Myocyte (in vitro differentiated cells): ENCODE results near the gene GTF2IRD2. TPM values are rescaled to one million over a fixed set of nuclear protein-coding genes. Genes with fewer than 3 reads are reported as not detected.
"Not testable (repeated sequence)": the region's sequence is repeated elsewhere in the genome, so short reads cannot be mapped to it uniquely, and the experiment has no call there.

Experiments used
- DNase-seq: peaks from one replicate; pipeline ENCODE4 v3.0.0-alpha.2; 2012; ENCODE audit warnings: low read depth
- polyA plus RNA-seq: library from polyadenylated mRNA; unstranded; fragments of >200 nt; gene quantifications from one replicate; pipeline ENCODE4 v1.2.1, GENCODE V29; 2012; ENCODE audit warnings: missing spikeins
- total RNA-seq: library from RNA; depleted of rRNA; stranded (reverse); fragments of >200 nt; gene quantifications from 2 replicates; pipeline ENCODE4 v1.2.3, GENCODE V29; 2014

Gene GTF2IRD2
- total RNA-seq, result 10.1 and 14.2 TPM in 2 replicates
- polyA plus RNA-seq, result 9.6 TPM

DNA sequence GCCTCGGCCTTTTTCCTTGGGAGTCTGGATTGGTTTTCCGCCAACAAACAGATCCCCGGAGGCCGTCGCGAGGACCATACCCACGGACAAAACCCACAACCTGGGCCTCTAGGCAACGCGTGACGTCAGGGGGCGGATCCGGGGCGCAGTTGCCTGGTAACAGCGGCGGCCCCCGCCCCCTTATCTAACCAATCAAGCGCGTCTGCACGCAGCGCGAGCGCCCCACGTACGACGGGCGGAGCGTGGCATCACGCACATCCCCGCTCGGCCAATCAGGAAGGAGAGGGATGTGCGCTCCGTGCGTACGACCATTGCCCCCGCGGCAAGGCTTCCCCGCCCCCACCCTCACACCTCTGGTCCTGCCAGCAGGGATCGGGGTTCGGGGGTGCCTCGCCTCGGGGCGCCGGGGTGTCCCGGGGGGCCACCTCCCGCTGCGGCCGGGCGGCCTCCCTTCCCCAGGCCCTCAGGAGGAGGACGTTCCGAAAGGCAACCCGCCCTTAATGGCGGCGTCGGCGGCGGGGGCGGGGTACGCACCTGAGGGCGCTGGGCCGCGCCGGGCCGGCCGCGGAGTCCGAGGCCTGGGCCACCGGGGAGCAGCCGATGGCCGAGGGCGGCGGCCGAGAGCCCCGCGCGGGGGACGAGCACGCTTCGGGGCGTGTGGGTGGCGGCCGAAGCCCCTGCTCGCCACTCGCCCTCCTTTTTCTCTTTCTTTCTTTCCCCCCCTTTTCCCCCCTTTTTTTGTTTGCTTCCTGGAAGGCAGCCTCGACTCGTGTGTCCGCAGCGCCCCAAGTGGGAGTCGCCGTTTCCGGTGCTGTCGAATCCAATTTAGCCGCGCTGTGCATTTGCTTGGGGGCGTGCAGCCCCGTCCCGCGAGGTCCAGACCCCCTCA lies at the start of gene GTF2IRD2:
Gene GTF2IRD2, minus strand, starts transcription at position 773 of the 889 bp plus-strand sequence. CDS start 15,227 bp downstream, outside the sequence.
- not testable (repeated sequence) for DNase-seq

DNA sequence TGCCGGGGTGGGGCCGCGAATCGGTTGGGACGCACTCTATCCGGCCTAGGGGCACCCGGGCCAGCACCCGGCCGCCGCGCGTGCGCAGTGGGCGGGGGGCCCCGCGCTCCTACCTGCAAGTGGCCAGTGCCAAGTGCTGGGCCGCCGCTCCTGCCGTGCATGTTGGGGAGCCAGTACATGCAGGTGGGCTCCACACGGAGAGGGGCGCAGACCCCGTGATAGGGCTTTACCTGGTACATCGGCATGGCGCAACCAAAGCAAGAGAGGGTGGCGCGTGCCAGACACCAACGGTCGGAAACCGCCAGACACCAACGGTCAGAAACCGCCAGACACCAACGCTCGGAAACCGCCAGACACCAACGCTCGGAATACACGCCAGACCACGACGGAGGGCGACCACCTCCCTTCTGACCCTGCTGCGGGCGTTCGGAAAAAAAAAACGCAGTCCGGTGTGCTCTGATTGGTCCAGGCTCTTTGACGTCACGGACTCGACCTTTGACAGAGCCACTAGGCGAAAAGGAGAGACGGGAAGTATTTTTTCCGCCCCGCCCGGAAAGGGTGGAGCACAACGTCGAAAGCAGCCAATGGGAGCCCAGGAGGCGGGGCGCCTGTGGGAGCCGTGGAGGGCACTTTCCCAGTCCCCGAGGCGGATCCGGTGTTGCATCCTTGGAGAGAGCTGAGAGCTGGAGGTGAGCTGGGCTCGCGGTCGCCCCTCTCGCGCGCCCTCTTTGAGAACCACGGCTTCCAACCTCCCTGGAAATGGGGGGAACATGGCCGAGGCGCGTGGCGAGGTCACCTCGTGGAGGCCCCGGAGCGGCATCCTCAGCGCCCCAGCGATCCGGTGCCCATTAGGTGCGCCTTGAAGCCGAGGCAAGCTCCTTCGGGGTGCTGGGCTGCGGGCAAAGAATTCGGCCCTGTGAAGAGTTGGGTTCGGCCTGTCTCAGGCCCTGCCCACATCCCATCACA lies 39.0 kb upstream of the GTF2IRD2 start:
- peak; percentile 78 for DNase-seq

DNA sequence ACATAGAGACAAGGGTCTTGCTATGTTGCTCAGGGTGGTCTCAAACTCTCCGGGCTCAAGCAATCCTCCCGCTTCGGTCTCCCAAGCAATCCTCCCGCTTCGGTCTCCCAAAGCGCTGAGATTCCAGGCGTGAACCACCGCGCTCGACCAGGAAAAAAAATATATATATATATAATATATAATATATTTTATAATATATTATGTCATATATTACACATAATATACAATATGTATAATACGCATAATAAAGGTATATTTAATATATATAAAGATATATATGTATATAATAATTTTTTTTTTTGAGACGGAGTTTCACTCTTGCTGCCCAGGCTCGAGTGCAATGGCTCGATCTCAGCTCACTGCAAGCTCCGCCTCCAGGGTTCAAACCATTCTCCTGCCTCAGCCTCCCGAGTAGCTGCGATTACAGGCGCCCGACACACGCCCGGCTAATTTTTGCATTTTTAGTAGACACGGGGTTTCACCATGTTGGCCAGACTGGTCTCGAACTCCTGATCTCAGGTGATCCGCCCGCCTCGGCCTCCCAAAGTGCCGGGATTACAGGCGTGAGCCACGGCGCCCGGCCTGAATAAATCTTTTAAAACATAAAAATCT lies 38.2 kb upstream of the GTF2IRD2 start:
- not testable (repeated sequence) for DNase-seq

DNA sequence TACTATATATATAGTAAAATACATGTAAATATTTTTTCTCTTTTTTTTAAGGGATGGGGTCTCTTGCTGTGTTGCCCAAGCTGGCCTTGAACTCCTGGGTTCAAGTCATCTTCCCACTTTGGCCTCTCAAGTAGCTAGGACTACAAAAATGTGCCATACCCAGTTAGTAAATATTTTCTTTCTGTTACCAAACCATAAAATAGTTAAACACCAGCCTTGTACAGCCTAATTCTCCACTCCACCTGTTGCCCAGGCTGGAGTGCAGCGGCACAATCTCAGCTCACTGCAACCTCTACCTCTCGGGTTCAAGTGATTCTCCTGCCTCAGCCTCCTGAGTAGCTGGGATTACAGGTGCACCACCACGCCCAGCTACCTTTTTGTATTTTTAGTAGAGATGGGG lies 33.9 kb upstream of the GTF2IRD2 start:
- not testable (repeated sequence) for DNase-seq

DNA sequence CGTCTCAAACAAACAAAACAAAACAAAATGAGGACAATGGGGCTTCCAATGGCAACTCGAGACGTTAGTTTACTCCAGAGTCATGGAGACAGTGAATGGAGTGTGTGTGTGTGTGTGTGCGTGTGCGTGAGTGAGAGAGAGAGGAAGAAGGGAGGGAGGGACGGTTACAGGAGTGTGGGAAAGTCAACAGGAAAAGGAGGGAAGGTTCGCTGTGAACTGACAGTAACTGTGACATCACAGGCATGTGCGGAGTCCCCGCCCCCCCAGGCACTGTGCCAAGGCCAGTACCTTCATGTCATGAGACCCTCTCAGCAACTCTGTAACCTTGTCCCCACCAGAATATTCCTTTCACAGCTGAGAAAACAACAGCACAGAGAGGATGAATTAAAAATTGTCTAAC lies 30.7 kb upstream of the GTF2IRD2 start:
- DNase-seq, result not testable (repeated sequence)

DNA sequence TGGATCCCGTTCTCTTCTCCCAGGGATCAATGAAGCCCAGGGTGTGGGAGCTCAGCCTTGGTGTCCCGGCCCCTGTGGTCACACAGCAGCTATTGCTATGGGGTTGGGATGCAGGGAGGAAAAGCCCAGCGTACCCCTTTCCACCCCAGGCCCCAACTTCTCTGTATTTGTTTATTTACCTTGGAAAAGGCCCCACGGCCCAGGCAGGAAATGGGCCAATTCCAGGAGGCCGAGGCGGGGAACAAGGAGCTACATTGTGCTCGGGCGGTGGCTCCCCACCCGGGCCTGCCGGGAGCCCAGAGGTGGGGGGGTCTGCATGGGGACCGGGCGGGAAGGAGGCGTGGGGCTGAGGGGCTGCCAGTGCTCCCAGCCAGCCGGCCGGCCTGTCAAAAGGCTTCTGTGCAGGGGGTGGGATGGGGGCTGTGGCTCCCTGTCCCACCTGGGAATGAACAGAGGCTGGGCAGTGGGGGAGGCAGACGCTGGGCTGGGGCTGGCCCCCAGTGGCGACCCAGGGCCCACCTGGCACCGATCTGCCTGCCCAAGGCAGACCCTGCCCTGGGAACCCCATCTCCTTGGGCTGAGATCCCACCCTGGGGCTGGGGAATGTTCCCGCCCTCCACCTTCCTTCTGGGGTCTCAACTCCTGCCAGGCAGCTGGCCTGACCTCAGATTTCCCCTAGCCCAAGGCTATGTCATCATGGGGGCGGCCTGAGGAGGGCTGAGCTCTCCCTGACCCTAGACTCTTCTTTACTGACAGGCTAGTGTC lies 23.5 kb upstream of the GTF2IRD2 start:
- not testable (repeated sequence) for DNase-seq

DNA sequence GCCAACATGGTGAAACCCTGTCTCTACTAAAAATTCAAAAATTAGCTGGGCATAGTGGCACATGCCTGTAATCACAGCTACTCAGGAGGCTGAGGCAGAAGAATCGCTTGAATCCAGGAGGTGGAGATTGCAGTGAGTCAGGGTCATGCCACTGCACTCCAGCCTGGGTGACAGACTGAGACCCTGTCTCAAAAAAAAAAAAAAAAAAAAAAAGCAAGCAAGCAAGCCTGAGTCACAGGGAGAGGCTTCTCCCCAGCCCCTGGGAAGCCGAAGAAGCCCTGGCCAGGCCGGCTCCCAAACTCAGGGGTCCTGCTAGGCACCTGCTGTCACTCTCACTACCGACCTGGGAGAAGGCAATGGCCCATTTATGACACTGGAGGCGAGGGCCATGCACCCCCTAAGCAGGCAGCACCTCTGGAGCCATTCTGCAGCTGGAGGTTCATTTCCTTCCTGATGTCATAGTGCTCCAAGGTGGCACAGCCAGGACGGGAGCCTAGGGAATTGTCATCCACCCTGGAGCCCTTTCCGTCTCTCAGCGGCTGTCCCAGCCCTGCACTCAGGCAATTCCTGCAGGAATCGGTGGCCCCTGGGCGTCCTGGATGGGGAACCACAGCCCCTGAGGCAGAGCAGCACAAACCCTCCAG lies 22.8 kb upstream of the GTF2IRD2 start:
- not testable (repeated sequence) for DNase-seq

DNA sequence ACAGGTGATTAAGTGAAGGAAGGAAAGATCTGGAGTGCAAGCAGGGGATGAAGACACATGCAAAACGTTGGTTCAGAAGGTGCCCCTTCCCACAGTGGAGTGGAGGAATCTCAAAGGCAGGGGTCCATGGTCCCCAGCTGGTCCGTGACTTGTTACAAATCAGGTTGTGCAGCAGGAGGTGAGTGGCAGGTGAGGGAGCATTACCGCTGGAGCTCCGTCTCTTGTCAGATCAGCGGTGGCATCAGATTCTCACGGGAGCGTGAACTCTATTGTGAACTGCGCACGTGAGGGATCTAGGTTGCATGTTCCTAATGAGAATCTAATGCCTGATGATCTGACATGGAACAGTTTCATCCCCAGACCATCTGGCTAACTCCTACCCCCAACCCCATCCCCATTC lies 21.1 kb upstream of the GTF2IRD2 start:
- DNase-seq, result not testable (repeated sequence)

DNA sequence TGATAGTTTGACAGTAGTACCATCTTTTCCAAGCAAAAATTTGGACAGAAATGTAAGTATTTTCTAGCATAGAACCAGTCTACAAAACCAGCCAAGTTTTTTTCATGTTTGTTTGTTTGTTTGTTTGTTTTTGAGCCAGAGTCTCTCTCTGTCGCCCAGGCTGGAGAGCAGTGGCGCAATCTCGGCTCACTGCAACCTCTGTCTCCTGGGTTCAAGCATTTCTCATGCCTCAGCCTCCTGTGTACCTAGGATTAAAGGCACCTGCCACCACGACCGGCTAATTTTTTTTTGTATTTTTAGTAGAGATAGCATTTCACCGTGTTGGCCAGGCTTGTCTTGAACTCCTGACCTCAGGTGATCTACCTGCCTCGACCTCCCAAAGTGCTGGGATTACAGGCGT lies 14.4 kb upstream of the GTF2IRD2 start:
- not testable (repeated sequence) for DNase-seq

DNA sequence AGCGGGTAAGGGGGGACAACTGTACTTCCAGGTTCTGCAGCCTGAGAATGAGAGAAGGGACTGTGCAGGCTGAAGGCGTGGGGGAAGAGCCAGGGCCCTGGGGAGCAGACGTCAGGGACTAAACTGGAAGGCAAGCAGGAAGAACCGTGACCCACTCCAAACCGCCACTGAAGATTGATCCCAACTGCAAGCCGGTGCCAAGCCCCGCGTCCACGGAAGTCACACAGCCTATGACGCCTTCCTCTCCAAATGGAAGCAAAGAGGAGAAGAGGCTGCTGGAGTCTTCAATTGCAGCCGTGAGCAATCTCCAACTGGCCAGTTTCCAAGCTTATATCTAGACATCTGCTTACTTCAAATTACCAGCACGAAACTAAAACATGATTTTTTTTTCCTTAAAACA lies 1.6 kb downstream of the GTF2IRD2 start:
- DNase-seq, result not testable (repeated sequence)

DNA sequence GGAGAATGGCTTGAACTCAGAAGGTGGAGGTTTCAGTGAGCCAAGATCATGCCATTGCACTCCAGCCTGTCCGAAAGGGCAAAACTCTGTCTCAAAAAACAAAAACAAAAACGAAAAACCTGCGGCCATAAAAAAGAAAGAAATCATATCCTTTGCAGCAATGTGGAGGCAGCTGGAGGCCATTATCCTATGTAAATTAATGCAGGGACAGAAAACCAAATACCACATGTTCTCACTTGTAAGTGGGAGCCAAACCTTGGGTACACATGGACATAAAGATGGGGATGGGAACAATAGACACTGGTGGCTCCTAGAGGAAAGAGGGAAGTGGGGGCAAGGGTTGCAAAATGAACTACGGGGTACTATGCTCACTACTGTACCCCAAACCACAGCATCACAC lies 21.0 kb downstream of the GTF2IRD2 start:
- not testable (repeated sequence) for DNase-seq

DNA sequence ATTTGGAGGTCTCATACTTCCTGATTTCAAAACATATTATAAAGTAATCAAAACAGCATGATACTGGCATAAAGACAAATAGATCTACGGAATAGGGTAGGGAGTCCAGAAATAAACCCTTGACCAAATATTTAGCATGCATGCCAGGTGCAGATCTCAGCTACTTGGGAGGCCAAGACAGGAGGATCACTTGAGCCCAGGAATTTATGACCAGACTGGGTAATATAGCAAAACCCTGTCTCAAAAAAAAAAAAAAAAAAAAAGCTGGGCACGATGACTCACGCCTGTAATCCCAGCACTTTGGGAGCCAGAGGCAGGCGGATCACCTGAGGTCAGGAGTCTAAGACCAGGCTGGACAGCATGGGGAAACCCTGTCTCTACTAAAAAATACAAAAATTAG lies 21.4 kb downstream of the GTF2IRD2 start:
- DNase-seq, result not testable (repeated sequence)

DNA sequence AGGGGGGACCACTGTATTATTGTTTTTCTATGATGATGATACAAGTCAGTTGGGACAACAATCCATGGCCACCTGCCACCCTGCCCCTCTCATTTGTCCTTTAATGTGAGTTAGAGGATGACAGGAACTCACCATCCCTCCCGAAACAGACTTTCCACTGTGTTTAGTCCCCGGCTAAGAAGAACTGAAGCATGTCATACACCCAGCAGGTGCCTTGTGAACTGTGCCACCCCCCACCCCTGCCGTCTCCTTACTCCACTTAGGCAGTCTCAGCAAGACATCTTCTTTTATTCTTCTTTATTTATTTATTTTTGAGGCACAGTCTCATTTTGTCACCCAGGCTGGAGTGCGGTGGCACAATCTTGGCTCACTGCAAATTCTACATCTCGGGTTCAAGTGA lies 30.1 kb downstream of the GTF2IRD2 start:
- not testable (repeated sequence) for DNase-seq

DNA sequence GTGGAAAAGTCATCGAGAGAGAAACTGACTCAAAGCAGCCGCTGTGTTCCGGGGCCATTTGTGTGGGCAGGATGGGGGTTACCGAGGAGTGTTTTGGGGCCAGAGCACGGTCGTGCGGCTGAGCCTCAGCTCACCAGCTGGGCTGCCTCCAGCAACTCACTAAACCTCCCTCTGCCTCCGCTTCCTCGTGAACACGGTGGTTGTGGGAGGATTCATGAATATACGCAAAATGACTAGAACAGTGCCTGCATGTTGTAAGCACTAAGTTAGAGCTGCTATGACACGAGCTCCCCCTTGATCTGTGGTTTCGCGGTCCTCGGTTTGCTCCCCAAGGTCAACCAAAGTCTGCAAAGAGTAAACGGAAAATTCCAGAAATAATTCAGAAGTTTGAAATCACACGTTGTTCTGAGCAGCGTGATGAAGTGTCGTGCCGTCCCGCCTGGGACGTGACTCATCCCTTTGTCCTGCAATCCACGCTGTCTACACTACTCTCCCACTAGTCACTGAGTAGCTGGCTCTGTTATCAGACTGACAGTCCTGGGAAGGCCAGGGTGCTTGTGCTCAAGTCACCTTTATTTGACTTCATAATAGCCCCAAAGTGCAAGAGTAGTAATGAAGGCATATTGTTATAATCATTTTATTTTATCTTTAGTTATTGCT lies 31.1 kb downstream of the GTF2IRD2 start:
- DNase-seq, result not testable (repeated sequence)

DNA sequence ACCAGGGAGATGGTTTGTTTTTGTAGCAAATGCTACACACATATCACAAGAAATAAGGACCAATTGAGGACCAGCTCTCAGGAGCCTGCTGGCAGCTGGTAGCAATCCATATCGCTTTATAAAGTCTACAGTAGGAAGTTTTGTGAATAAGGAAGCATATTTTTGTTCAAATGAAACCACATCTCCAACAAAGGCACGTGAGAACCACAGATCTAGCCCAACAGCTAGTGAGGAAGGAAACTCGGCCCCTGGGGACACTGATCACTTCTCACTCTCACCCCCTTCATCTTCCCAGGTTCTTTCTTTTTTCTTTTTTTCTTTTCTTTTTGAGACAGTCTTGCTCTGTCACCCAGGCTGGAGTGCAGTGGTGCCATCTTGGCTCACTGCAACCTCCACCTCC lies 35.5 kb downstream of the GTF2IRD2 start:
- not testable (repeated sequence) for DNase-seq

DNA sequence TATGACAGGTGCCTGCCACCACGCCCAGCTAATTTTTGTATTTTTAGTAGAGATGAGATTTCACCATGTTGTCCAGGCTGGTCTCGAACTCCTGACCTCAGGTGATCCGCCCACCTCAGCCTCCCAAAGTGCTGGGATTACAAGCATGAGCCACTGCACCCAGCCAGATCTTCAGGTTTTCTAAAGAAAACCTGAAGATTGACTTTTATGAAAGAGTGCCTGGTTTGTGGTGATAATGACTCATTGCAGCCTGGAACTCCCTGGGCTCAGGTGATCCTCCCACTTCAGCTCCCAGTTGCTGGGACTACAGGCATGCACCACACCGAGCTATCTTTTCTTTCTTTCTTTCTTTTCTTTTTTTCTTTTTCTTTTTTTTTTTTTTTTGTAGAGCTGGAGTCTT lies 52.8 kb downstream of the GTF2IRD2 start:
- not testable (repeated sequence) for DNase-seq

DNA sequence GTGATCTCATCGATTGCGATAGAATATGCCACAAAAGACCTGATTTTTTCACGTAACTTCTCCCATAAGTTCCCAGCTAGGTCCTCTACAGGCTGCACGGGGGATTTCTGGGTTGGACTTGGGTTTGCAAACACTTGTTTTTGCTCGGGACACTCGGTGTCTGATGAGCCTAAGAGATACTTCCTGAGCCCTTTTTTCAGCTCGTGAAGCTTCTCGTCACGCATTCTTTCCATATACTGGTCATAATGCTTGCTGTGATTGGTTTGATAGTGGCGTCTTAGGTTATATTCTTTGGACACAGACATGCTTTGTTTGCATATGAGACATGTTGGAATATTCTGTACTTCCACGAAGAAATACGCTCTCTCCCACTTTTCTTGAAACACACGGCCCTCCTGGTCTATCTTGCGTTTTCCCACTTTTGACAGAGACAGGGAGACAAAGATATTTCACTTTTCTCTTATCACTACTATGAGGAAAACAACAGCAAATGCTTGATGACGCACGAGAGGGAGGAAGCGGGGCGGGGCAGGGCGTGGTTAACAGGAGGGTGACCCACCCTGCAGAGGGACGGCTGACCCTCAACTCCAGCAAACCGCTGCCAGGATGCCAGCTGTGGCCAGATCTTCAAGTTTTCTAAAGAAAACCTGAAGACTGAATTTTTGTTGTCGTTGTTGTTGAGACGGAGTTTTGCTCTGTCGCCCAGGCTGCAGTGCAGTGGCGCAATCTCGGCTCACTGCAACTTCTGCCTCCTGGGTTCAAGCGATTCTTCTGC lies 53.4 kb downstream of the GTF2IRD2 start:
- DNase-seq, result not testable (repeated sequence)

DNA sequence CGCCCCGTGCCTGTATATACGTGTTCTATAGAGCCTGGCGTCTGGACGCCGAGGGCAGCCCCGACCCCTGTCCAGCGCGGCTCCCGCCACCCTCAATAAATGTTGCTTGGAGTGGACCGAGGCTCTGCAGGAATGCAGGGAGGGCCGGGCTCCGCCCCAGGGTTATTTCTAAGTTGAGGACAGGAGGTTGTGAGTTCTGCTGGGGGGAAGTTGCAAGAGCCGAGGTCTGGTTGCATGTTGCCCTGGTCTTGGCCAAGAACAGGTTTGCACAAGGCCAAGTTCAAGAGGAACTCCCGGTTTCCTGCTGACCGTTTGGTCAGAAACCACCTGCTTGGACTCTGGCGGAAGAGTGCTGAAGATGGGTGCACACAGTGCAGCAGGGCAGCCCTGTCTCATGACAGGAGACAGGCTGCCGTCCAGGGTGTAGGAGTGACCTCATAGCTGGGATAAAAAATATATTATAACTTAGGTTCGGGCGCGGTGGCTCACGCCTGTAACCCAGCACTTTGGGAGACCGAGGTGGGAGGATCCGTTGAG lies 62.1 kb downstream of the GTF2IRD2 start:
- not testable (repeated sequence) for DNase-seq
